Endodermal cell (in vitro differentiated cells): ENCODE data around the gene MRPL51. TPM values are rescaled to one million over a fixed set of nuclear protein-coding genes. Genes with fewer than 3 reads are reported as not detected.
A peak's percentile ranks its signal among the peaks of the same experiment; 100 is the strongest.

Source experiments
- DNase-seq: peaks from one replicate; pipeline ENCODE4 v3.0.0-alpha.2; 2017
- H3K27ac ChIP-seq: 2 replicates; pipeline ENCODE4 v1.5.1; 2013; ENCODE audit warnings: mild to moderate bottlenecking, low read depth, low read length, moderate library complexity
- H3K27me3 ChIP-seq: 2 replicates; pipeline ENCODE4 v1.6.1; 2013; ENCODE audit warnings: mild to moderate bottlenecking, low read length, moderate library complexity; ENCODE audit not compliant: insufficient read depth, control insufficient read depth, poor library complexity, severe bottlenecking
- H3K36me3 ChIP-seq: 2 replicates; pipeline ENCODE4 v1.7.0; 2013; ENCODE audit warnings: mild to moderate bottlenecking, low read length, moderate library complexity; ENCODE audit not compliant: control insufficient read depth, insufficient read depth
- H3K4me1 ChIP-seq: one replicate; pipeline ENCODE4 v1.7.0; 2013; ENCODE audit warnings: low read length; ENCODE audit not compliant: control insufficient read depth, insufficient read depth
- H3K4me3 ChIP-seq: 2 replicates; pipeline ENCODE4 v1.5.1; 2013; ENCODE audit warnings: mild to moderate bottlenecking, low read length, moderate library complexity
- H3K9ac ChIP-seq: 2 replicates; pipeline ENCODE4 v1.6.1; 2013; ENCODE audit warnings: mild to moderate bottlenecking, low read length, moderate library complexity; ENCODE audit not compliant: poor library complexity, severe bottlenecking; ENCODE audit errors: extremely low read depth
- H3K9me3 ChIP-seq: 2 replicates; pipeline ENCODE4 v1.6.1; 2013; ENCODE audit warnings: mild to moderate bottlenecking, low read length, moderate library complexity; ENCODE audit not compliant: control insufficient read depth
- H3K27ac Mint-ChIP-seq: 2 replicates; pipeline ENCODE4 v1.8.0; 2020; ENCODE audit warnings: mixed read lengths
- H3K27me3 Mint-ChIP-seq: 2 replicates; pipeline ENCODE4 v1.8.0; 2021; ENCODE audit warnings: mild to moderate bottlenecking, mixed read lengths; ENCODE audit not compliant: insufficient read depth
- H3K36me3 Mint-ChIP-seq: 2 replicates; pipeline ENCODE4 v1.8.0; 2020; ENCODE audit warnings: low read depth, mixed read lengths
- H3K4me1 Mint-ChIP-seq: 2 replicates; pipeline ENCODE4 v1.8.0; 2020; ENCODE audit warnings: mixed read lengths
- H3K4me3 Mint-ChIP-seq: 2 replicates; pipeline ENCODE4 v1.8.0; 2020; ENCODE audit warnings: mild to moderate bottlenecking, moderate library complexity, mixed read lengths
- H3K9me3 Mint-ChIP-seq: 2 replicates; pipeline ENCODE4 v1.8.0; 2020; ENCODE audit warnings: mild to moderate bottlenecking, mixed read lengths
- WGBS, 2 experiments: methylation state at CpG; one replicate each; pipeline versions ENCODE4 v1.1.5 to v1.1.7; 2013; ENCODE audit warnings: missing lambda C conversion rate in 2 of 2, mixed read lengths in 1 of 2; ENCODE audit not compliant: insufficient coverage in 1 of 2, insufficient read length in 1 of 2; 5-methylcytosine and 5-hydroxymethylcytosine counted together
- total RNA-seq, 2 donors: library from RNA; stranded (reverse); fragmentation: NEBNext Ultra II Directional in 1 of 2; extraction: Animal tissue kit (Norgen Biotek cat#: 25700) in 1 of 2; gene quantifications; 2 replicates in 1 of 2; 3 replicates in 1 of 2; pipeline ENCODE4 v1.2.1, GENCODE V29; 2021
- TF ChIP-seq, protein P1 (sequence below): fragments of 200-600 bp; sonication (generic); conservative IDR thresholded peaks from 2 replicates; pipeline ENCODE4 v1.5.0; 2021; ENCODE audit warnings: antibody characterized with exemption, mild to moderate bottlenecking

MRPL51 gene
- total RNA-seq, 2 donors from 2014 or later = 196 to 450 TPM

DNA sequence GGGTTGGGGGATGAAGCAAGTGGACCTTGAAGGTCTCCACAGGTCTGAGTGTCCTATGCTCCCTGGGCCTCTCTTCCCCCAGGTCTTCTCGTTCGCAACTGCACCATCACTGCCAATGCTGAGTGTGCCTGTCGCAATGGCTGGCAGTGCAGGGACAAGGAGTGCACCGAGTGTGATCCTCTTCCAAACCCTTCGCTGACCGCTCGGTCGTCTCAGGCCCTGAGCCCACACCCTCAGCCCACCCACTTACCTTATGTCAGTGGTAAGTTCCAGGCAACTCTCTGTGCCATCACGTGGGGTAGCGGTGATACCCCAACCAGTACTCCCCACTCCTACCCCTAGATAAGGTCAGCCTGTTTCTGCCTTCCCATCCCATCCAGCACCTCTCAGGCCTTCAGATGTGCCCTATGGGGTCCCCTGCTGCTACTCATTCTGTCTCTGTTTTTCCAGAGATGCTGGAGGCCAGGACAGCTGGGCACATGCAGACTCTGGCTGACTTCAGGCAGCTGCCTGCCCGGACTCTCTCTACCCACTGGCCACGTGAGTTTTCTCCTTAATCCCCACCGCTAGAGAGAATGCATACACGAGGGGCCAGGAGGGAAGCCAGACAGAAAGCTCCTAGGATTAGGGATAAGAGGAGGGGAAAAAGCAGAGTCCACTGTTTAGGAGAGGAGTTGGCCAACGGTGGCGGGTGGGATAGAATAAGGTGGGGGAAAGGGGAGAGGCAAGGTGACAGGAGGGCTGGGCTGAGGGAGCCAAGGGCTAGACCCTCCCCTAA lies 42.8 kb downstream of the MRPL51 start:
- H3K36me3 ChIP-seq = no peaks in the 10 kb centered on the region
- Mint-ChIP-seq H3K4me3 (peak overlapping the region; percentile 45), H3K9me3 (no peaks in the 10 kb centered on the region), H3K4me1 (peaks cover 33% of the 10 kb centered on the region), H3K27ac (peak overlapping the region; percentile 86), H3K36me3 (no peaks in the 10 kb centered on the region), H3K27me3 (no peaks in the 10 kb centered on the region)
- no peaks in the 10 kb centered on the region for H3K27me3 ChIP-seq
- peak; percentile 58 for DNase-seq
- H3K4me1 ChIP-seq = peaks cover 16% of the 10 kb centered on the region
- H3K4me3 ChIP-seq = no peak overlapping the region
- H3K9ac ChIP-seq = no peak overlapping the region
- H3K9me3 ChIP-seq = no peaks in the 10 kb centered on the region
- H3K27ac ChIP-seq = peak overlapping the region; percentile 9
- TF ChIP-seq, protein P1, sequence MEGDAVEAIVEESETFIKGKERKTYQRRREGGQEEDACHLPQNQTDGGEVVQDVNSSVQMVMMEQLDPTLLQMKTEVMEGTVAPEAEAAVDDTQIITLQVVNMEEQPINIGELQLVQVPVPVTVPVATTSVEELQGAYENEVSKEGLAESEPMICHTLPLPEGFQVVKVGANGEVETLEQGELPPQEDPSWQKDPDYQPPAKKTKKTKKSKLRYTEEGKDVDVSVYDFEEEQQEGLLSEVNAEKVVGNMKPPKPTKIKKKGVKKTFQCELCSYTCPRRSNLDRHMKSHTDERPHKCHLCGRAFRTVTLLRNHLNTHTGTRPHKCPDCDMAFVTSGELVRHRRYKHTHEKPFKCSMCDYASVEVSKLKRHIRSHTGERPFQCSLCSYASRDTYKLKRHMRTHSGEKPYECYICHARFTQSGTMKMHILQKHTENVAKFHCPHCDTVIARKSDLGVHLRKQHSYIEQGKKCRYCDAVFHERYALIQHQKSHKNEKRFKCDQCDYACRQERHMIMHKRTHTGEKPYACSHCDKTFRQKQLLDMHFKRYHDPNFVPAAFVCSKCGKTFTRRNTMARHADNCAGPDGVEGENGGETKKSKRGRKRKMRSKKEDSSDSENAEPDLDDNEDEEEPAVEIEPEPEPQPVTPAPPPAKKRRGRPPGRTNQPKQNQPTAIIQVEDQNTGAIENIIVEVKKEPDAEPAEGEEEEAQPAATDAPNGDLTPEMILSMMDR = no peak
- WGBS, 2 experiments = 75 to 81% methylated on average over 10 to 16 of the region's 16 CpGs

DNA sequence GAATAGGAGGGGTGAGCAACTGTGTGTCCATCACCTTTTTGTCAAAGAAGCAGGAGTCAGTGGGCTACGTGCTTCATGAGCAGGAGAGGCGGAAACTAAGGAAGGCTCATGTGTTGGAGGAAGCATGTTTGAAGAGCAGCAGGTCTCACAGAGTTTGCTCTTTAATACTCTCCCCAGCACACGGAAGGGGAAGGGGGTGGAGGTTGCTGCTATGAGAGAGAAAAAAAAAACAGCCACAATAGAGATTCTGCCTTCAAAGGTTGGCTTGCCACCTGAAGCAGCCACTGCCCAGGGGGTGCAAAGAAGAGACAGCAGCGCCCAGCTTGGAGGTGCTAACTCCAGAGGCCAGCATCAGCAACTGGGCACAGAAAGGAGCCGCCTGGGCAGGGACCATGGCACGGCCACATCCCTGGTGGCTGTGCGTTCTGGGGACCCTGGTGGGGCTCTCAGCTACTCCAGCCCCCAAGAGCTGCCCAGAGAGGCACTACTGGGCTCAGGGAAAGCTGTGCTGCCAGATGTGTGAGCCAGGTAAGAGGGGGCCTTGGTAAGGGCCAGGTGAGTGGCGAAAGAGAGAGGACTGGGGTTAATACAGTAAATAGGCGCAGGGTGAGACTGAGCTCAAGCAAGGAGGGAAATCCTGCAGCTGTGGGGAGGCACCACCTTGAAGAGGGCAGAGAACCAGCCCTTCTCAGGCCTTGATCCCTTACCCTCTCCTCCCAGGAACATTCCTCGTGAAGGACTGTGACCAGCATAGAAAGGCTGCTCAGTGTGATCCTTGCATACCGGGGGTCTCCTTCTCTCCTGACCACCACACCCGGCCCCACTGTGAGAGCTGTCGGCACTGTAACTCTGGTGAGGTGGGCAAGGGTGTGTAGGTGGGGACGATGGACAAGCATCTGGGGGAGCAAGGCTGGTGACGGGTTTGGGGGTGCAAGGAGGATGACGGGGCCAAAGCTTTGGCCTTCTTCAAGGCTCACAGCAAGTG lies 48.1 kb downstream of the MRPL51 start, which contains the start of gene CD27:
Gene CD27, plus strand, starts transcription at position 252 of the 985 bp plus-strand sequence. Its CDS starts 141 bp downstream, at position 393.
- Mint-ChIP-seq H3K36me3 (no peaks in the 10 kb centered on the region), H3K27ac (no peak within 1 kb of the TSS), H3K4me3 (no peak within 1 kb of the TSS), H3K27me3 (no peaks in the 10 kb centered on the region), H3K9me3 (no peaks in the 10 kb centered on the region), H3K4me1 (peaks cover 15% of the 10 kb centered on the region)
- Histone ChIP-seq H3K9me3 (no peaks in the 10 kb centered on the region), H3K4me3 (no peak within 1 kb of the TSS), H3K9ac (no peak within 1 kb of the TSS), H3K4me1 (no peaks in the 10 kb centered on the region), H3K27me3 (no peaks in the 10 kb centered on the region), H3K27ac (no peak within 1 kb of the TSS), H3K36me3 (no peaks in the 10 kb centered on the region)
- no peak for DNase-seq
- TF ChIP-seq, protein P1 = no peak
- 92 to 93% methylated on average over 7 to 16 of the region's 16 CpGs for WGBS, 2 experiments

DNA sequence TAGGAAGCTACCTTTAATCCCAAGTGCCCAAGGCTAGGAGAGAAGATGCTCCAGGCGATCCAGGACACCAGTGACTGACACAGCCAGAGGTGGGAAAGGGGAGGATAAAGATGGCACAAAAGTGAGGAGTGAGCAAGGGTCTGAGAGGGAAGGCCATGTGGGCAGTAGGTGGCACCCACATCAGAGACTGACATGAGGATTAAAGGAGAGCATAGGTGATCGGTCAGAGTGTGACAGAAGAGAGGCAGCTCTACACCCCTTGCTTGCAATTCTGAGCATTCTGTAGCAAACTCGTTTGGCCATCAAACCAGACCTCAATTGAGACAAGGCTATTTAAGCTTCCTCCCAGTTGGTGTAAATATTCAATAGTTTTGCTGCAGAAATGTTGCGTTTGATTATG lies 49.0 kb downstream of the MRPL51 start:
- Histone ChIP-seq H3K27ac (no peak overlapping the region), H3K36me3 (no peaks in the 10 kb centered on the region), H3K9me3 (no peaks in the 10 kb centered on the region), H3K4me1 (no peaks in the 10 kb centered on the region), H3K4me3 (no peak overlapping the region), H3K9ac (no peak overlapping the region), H3K27me3 (no peaks in the 10 kb centered on the region)
- Mint-ChIP-seq H3K9me3 (no peaks in the 10 kb centered on the region), H3K36me3 (no peaks in the 10 kb centered on the region), H3K4me3 (no peak overlapping the region), H3K4me1 (peaks cover 14% of the 10 kb centered on the region), H3K27ac (no peak overlapping the region), H3K27me3 (no peaks in the 10 kb centered on the region)
- DNase-seq = no peak
- 91 to 100% methylated on average over 4 of the region's 4 CpGs for WGBS, 2 experiments
- TF ChIP-seq, protein P1 = no peak
